ENCODE measurements around the gene TDRD9.
A peak's percentile ranks its signal among the peaks of the same experiment; 100 is the strongest.
"Not testable (repeated sequence)": the region's sequence is repeated elsewhere in the genome, so short reads cannot be mapped to it uniquely, and the experiment has no call there.

Gene TDRD9, protein sequence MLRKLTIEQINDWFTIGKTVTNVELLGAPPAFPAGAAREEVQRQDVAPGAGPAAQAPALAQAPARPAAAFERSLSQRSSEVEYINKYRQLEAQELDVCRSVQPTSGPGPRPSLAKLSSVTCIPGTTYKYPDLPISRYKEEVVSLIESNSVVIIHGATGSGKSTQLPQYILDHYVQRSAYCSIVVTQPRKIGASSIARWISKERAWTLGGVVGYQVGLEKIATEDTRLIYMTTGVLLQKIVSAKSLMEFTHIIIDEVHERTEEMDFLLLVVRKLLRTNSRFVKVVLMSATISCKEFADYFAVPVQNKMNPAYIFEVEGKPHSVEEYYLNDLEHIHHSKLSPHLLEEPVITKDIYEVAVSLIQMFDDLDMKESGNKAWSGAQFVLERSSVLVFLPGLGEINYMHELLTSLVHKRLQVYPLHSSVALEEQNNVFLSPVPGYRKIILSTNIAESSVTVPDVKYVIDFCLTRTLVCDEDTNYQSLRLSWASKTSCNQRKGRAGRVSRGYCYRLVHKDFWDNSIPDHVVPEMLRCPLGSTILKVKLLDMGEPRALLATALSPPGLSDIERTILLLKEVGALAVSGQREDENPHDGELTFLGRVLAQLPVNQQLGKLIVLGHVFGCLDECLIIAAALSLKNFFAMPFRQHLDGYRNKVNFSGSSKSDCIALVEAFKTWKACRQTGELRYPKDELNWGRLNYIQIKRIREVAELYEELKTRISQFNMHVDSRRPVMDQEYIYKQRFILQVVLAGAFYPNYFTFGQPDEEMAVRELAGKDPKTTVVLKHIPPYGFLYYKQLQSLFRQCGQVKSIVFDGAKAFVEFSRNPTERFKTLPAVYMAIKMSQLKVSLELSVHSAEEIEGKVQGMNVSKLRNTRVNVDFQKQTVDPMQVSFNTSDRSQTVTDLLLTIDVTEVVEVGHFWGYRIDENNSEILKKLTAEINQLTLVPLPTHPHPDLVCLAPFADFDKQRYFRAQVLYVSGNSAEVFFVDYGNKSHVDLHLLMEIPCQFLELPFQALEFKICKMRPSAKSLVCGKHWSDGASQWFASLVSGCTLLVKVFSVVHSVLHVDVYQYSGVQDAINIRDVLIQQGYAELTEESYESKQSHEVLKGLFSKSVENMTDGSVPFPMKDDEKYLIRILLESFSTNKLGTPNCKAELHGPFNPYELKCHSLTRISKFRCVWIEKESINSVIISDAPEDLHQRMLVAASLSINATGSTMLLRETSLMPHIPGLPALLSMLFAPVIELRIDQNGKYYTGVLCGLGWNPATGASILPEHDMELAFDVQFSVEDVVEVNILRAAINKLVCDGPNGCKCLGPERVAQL (N-terminal part only)

DNA sequence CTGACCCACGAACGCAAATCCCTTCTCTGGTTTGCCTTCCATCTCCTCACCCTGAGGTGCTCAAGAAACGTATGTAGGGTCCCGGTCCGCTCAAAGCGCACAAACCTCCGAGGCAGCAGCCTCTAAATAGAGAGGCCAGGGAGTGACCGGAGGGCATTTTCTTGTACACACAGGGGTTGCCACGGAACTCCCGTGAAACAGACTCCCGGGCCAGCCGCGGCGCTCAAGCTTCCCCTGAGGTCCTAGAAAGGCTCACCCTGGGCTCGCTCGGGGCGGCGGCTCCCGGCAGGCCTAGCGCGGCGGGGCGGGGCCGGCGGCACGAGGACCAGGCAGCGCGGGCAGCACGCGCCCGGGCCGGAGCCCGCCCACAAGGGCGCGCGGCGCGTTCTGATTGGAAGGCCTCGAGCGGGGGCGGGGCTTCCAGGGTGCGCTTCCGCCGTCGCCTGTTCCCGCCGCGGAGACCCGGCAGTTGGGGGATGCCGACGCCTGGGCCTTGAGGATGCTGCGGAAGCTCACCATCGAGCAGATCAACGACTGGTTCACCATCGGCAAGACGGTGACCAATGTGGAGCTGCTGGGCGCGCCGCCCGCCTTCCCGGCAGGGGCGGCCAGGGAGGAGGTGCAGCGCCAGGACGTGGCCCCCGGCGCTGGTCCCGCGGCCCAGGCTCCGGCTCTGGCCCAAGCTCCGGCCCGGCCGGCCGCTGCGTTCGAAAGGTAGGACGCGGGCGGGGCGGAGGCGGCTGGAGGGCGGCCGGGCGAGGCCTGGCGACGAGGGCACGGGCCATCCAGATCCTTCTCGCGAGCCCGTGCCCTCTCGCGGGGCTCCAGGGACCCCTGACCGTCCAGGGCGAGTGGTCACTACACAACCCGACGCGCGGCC lies at the start of gene TDRD9:
TSS of gene TDRD9 (plus strand) at position 446 of the 880 bp plus-strand sequence. CDS start at position 500, 54 bp downstream.
- no peak for DNase-seq (ENCODE audit: low read depth)

DNA sequence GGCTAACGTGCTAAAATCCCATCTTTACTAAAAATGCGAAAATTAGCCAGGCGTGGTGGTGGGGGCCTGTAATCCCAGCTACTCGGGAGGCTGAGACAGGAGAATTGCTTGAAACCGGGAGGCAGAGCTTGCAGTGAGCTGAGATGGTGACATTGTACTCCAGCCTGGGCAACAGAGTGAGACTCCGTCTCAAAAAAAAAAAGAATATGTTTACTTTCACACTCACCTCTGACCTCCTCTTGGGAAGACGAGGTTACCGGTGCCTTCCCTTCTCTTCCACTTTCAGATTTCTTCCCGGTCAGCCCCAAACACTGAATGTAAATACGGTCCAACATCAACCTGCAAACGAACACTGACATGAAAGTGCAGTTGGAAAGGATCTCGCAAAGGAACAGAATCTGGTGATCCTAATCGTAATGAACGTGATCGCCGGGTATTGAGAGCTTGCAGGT lies 49.1 kb upstream of the TDRD9 start:
- no peak for DNase-seq (ENCODE audit: low read depth)

DNA sequence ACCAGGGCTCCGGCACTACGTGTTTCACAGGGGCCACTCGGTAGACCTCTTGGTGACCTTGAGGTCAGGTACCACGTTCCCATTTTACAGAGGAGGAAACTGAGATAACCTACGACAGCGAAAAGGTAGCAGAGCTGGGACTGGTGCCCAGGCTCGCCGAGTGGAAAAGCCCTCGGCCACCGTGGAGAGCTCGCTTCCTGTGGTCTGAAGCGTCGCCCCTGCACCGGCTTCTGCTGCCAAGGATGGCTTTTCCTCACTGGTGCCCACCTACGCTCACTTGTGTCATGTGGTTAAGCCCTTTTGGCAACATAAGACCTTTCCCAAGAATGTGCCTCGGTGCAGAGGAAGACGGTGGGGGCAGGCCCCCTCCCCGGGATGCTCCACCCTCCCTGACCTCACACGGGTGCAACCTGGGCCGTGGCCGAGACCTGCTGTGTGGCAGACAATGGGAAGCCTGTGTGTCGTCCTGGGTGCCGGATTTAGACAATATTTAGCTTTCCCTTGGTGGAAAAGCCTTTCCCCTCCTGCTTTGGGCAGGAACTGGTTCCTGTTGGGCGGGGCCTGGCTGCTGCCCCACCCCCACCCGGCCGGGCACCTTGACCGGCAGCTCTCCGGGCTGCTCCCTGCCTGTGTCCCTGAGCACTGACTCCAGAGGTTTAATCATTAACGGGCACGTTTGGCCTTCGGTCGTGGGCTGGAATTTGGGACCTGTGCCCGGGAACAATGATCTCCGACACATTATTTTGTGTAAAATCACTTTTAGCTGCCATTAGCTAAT lies 48.5 kb upstream of the TDRD9 start:
- DNase-seq (ENCODE audit: low read depth), result no peak

DNA sequence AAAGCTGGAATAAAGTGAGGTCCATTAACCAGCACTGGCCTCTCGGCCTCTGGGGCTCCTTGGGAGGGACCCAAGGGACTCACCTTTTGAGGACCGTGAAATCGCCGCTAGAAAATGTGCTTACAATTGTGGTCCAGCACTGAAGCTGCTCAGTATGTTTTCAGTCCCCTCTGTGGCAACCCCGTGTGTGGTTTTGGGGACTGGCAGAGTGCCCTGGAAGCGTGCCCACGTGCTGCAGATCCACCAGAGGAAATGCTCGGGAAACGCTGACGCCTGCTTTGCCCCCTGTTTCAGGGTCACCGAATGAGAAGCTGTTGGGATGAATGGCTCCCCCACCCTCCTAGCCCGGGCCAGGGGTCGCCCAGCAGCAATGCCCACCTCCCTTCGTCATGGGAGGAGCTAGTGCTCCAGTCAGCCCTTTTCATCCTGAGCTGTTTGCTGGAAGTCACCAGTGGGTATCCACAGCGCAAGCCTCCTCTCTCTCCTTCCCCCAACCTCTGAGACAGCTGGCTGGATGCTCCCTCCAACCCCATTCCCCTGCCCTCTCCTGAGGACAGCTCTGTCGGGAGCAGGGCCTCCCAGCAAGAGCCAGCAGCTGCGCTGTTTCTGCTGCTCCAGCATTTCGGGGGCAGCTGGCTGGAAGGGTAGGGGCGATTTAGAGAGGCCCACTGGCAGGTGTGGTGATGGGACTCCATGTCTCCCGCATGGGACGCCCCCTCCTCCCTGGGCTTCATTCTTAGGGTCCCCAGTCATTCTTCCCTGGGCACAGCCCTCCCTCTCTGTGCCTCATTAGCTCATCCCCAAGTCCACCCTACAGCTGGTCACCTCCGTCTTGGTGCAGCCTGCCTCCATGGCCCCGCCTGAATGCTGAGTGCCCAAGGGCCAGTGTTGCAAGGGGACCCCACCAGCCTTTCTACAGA lies 47.6 kb upstream of the TDRD9 start:
- peak; percentile 15 for DNase-seq (ENCODE audit: low read depth)

DNA sequence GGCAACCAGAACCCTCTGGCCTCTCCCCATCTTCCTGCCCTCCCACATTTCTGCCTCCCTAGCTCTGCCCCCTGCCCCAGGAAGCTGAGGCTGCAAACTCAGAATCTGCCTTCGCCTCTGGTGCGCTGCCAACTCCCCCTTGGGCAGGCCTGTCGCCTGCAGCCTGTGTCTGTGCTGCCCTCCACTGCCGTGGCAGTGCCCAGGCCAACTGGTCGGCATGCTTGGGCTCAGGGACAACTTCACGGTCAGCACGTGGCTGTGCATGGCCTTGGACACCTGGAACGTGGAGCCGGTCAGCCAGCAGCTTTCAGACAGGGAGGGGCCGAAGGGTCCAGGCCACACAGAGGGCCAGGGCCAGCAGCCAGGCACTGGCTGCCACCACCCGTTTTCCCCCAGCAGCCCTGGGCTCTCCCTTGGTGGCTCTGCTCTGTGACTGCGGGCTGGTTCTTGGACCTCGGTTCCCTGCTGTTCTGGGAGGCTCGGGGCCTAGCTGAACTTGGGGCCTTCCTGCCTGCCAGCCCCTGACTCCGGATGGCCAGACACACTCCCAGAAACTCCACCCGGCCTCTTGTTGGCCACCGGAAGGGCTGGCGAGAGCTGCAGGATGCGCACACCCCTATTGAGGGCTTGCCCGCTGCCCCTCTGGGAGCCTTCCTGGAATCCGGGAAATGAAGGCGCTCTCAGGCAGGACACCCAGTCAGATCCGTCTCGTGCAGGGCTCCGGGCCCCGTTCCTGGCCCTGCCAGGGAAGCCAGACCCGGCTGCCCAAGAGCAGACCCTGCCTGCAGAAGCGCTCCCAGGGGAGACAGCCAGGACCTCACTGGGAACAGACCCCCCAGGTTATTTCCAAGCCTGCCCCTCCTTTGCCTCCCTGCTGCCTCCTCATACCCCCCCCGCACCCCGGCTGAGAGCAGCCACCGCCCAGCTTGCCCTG lies 46.7 kb upstream of the TDRD9 start:
- DNase-seq (ENCODE audit: low read depth), result no peak

DNA sequence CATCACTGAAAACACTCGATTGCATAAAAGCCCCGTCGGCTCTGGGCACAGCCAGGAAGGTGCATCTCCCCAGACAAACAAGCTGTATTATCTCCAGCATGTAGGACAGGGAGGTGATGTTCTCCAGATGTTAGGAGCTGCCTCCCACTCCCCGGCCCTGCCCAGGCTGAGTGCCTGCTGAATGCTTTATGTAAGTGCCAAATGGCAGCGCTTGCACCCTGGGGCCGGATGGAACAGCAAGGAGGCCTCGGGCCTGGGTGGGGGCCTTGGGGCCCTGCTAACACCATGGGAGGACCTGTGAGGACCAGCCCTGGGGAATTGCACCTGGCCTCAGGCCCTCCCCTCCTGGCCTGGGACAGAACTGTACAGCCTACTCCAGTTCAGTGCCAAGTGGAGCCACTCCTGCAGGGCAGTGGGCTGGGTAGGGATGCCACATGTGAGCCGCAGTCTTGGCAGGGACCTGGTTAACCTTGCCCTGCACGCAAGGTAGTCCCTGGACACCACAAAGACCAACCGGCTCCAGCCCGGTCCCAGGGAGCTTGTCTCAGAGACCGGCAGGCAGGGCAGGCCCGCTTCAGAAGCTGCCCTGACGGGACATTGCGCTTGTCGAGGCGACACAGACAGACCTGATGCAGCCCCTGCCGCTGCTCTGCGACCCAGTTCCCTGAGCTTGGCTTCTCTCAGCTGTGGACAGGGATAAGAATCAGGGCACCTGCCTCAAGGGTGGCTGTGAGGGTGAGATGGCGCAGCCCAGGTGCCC lies 45.6 kb upstream of the TDRD9 start:
- DNase-seq (ENCODE audit: low read depth), result no peak

DNA sequence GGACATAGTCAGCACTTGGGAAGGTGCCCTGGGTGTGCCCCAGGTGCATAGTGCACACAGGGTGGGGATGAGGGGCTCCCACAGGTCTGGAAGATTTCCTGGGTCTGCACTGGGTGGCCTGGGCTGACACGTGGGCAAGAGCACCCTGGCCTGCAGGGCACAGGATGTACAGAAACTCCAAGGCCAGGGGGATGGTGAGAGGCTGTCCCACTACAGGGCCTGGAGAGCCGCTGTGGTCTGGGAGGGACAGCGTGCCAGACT lies 45.1 kb upstream of the TDRD9 start:
- no peak for DNase-seq (ENCODE audit: low read depth)

DNA sequence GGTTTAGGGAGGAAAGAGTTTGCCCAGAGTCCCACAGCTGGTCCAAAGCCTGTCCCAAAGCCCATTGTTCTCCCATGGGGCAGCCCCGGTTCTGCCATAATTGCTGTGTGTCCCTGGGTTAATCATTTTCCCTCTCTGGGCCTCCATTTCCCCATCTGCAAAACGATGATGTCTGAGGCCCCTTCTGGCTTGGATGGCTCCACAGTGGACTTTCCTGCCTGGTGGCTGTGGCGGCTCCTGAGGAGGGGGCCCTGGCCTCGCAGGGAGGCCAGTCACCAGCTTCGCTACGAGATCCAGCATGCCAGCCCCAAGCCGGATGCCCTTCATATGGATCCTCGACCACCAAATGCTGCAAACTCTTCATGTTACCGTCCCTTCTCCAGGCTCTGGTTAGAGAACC lies 43.4 kb upstream of the TDRD9 start:
- no peak for DNase-seq (ENCODE audit: low read depth)

DNA sequence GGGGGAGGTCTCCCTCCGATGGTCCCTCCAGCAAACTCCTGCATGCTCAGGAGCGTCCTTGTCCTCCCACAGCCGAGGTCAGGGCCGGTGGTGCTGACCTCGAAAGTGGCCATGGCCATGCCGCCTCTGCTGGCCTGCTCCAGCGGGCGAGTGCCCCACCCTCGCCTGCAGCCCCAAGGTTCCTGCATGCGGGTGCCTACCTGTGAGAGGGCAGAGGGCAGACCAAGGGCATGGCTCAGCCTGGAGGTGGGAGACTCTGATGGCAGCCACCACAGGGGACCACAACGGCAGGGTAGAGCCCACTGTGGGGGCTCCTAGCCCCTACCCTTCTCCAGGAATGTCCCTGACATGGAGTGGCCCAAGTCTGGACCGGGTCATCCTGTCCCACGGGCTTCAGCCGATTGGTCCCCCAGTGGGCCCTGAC lies 42.7 kb upstream of the TDRD9 start:
- DNase-seq (ENCODE audit: low read depth), result no peak

DNA sequence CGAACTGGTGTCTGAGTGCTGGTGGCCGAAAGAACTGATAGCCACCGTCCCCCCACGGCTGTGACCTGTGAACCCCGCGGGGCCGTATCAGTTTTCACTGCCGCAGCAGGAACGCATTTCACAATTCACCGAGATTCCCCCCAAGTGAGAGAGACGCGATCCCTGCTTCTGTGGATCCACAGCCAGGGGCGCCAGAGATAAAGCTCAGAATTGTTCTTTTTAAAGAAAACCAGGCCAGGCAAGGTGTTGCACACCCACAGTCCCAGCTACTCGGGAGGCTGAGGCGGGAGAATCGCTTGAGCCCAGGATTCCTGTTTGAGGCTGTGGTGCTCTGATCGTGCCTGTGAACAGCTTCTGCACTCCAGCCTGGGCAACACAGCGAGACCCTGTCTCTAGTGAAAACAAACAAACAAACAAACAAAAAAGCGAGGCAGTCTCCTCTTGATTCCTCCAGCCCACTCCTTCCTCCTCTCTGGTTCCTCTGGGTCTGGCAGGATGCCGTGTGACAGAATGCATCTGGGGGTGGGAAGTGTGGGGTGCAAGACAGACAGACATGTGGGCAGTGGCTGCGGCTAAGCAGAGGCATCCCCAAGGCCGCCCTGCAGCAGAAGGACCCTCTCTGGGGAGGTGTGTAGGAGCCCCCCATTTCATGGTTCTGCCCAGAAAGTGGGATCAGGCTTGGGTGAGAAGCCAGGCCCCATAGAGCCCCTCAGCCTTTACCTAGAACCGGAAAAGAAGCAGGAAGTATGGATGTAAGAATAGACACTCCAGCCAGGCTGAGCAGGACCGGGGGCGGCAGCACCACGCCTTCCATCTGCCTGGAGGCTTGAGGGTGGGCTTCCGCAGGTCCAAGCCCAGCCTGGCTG lies 41.7 kb upstream of the TDRD9 start:
- DNase-seq (ENCODE audit: low read depth), result no peak

DNA sequence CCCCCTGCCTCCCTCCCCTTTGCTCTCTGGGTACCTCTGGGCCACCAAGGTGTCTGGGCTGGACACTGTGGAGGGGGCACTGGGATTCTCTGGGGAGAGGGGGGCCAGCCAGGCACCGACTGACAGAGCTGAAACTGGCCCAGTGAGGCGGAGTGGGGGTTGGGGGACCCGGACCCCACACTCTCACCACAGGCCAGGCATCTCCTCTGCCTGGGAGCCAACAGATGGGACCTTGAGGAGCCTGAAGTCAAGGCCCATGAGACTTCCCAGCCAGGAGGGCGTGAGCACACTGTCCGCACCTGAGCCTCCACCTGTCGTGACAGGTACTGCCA lies 41.1 kb upstream of the TDRD9 start:
- no peak for DNase-seq (ENCODE audit: low read depth)

DNA sequence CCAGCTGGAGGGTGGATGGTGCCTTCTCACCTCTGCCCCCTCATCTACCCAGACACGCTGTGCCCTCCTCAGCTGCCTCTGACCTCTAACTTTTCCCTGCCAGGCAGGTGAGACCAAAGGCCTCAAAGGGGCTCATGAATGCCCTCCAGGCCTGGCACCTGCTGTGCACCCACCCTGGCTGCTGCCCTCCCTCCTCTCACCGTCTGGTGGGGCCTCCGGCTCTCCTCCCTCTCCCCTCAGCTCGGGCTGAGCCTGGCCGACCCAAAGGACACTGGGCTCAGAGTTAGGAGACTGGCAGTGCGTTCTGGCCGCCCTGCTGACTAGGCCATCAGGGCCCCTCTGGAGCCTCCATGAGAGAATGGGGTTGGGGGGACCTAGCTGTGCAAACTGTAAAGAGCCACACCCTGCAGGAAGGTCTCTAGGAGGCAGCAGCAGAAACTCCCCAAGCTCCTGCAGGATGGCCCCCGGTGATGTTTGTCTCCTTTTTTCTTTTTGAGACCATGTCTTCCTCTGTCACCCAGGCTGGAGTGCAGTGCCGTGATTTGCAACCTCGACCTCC lies 40.6 kb upstream of the TDRD9 start:
- no peak for DNase-seq (ENCODE audit: low read depth)

DNA sequence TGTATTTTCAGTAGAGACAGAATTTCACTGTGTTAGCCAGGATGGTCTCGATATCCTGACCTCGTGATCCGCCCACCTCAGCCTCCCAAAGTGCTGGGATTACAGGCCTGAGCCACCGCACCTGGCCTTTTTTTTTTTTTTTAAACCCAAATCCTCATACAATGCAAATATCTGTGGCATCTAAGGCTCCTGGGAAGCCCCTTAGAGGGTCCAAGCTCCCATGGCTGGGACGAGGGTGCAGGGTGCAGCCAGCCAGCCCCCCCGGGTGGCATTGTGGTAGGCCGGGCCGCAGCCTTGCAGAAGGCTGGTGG lies 39.3 kb upstream of the TDRD9 start:
- DNase-seq (ENCODE audit: low read depth), result not testable (repeated sequence)

DNA sequence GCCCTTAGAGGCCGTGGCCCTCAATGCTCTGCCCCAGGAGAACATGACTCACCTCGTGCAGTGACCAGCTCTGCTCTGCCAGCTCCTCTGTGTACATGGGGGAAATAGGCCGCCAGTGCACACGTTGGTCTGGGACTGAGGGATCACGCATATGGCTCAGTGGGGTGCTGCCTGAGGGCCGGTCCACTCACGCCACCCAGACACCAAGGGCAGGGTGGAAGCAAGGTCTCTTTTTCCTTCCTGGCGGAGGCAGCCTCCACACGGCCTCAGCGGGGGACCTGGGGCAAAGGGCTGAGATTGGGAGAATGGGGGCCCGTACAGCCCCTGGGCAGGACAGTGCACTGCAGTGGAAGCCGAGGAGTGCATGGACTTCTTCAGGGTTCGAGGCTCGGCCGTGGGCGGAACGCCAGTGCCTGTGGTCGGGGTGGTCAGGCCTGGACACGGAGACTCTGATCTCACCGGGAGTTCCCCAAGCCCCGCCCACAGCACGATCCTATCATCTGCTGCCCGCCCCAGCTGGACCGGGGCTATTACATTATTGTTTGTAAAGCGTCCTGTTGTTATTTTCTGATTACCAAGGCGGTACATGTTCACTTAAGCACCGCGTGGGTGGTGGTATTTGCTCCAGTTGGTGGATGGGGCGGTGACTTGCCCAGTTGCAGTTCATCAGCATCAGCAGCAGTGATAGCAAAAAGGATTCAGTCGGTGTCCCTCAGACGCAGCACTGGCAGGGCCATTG lies 38.8 kb upstream of the TDRD9 start:
- no peak for DNase-seq (ENCODE audit: low read depth)

DNA sequence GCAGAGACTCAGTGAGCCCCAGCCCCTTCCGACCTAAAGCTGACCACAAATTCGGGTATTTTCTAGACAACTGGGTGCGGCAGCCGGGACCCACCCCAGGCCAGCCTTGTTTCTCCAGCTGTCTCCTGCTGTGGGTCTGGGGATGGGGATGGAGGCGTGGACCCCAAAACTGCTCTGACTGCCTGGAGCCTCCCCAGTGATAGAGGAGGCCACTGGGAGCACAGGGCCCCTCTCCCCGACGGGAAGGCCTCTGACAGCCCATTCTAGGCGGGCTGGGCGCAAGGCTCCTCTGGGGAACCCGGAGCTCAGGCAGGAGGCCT lies 38.2 kb upstream of the TDRD9 start:
- no peak for DNase-seq (ENCODE audit: low read depth)
